ENCODE measurements around the gene ZFP36.

Gene ZFP36

GRCh38 chr19:39410831-39411080 lies 4.1 kb downstream of the ZFP36 start:
- H3K4me3 ChIP-seq (ENCODE audit: low read length) = peak overlapping the region; percentile 88
- H3K4me1 ChIP-seq (ENCODE audit: low read length) = peaks cover 31% of the 10 kb centered on the region
- no peaks in the 10 kb centered on the region for H3K9me3 ChIP-seq (ENCODE audit: insufficient read depth, low read length)
- peaks cover 55% of the 10 kb centered on the region for H3K79me2 ChIP-seq (ENCODE audit: low read length)
- H3K4me2 ChIP-seq (ENCODE audit: low read length) = peak overlapping the region; percentile 96
- H3K9ac ChIP-seq (ENCODE audit: low read length) = peak overlapping the region; percentile 97
- H2AFZ ChIP-seq (ENCODE audit: low read depth, low read length) = no peak overlapping the region
- no peak for TF ChIP-seq EZH2phosphoT487 (IDR thresholded peaks at IDR 0.05; ENCODE audit: low read depth)
- no peak for TF ChIP-seq CTCF (IDR thresholded peaks at IDR 0.05; ENCODE audit: low read depth, low read length)
- peaks cover 35% of the 10 kb centered on the region for H3K36me3 ChIP-seq (replicated peaks; ENCODE audit: low read depth, low read length)
- H3K27me3 ChIP-seq (ENCODE audit: low read depth, low read length) = no peaks in the 10 kb centered on the region
- peaks cover 25% of the 10 kb centered on the region for H4K20me1 ChIP-seq (ENCODE audit: insufficient read depth, low read length)
- peak overlapping the region; percentile 93 for H3K27ac ChIP-seq (ENCODE audit: low read length)

GRCh38 chr19:39411081-39411831 lies 4.6 kb downstream of the ZFP36 start:
- no peak overlapping the region for H2AFZ ChIP-seq (ENCODE audit: low read depth, low read length)
- no peaks in the 10 kb centered on the region for H3K9me3 ChIP-seq (ENCODE audit: insufficient read depth, low read length)
- H3K9ac ChIP-seq (ENCODE audit: low read length) = peak overlapping the region; percentile 97
- H3K27ac ChIP-seq (ENCODE audit: low read length) = peak overlapping the region; percentile 93
- no peaks in the 10 kb centered on the region for H3K27me3 ChIP-seq (ENCODE audit: low read depth, low read length)
- no peak for TF ChIP-seq EZH2phosphoT487 (IDR thresholded peaks at IDR 0.05; ENCODE audit: low read depth)
- no peak for TF ChIP-seq CTCF (IDR thresholded peaks at IDR 0.05; ENCODE audit: low read depth, low read length)
- peaks cover 28% of the 10 kb centered on the region for H3K4me1 ChIP-seq (ENCODE audit: low read length)
- peak overlapping the region; percentile 96 for H3K4me2 ChIP-seq (ENCODE audit: low read length)
- H3K79me2 ChIP-seq (ENCODE audit: low read length) = peaks cover 55% of the 10 kb centered on the region
- peaks cover 38% of the 10 kb centered on the region for H3K36me3 ChIP-seq (replicated peaks; ENCODE audit: low read depth, low read length)
- peak overlapping the region; percentile 88 for H3K4me3 ChIP-seq (ENCODE audit: low read length)
- H4K20me1 ChIP-seq (ENCODE audit: insufficient read depth, low read length) = peaks cover 25% of the 10 kb centered on the region

- peak overlapping the region; percentile 93 for H3K27ac ChIP-seq (ENCODE audit: low read length)
- H3K79me2 ChIP-seq (ENCODE audit: low read length) = peaks cover 54% of the 10 kb centered on the region
- TF ChIP-seq CTCF (IDR thresholded peaks at IDR 0.05; ENCODE audit: low read depth, low read length) = peak; percentile 99
- TF ChIP-seq EZH2phosphoT487 (IDR thresholded peaks at IDR 0.05; ENCODE audit: low read depth) = no peak
- H4K20me1 ChIP-seq (ENCODE audit: insufficient read depth, low read length) = peaks cover 25% of the 10 kb centered on the region
- H2AFZ ChIP-seq (ENCODE audit: low read depth, low read length) = no peak overlapping the region
- H3K4me3 ChIP-seq (ENCODE audit: low read length) = peak overlapping the region; percentile 88
- peak overlapping the region; percentile 97 for H3K9ac ChIP-seq (ENCODE audit: low read length)
- H3K4me1 ChIP-seq (ENCODE audit: low read length) = peaks cover 28% of the 10 kb centered on the region
- H3K9me3 ChIP-seq (ENCODE audit: insufficient read depth, low read length) = no peaks in the 10 kb centered on the region
- H3K27me3 ChIP-seq (ENCODE audit: low read depth, low read length) = no peaks in the 10 kb centered on the region
- H3K36me3 ChIP-seq (replicated peaks; ENCODE audit: low read depth, low read length) = peaks cover 39% of the 10 kb centered on the region
- peak overlapping the region; percentile 96 for H3K4me2 ChIP-seq (ENCODE audit: low read length)
Measured at GRCh38 chr19:39411832-39412099, 5.1 kb downstream of the ZFP36 start.

GRCh38 chr19:39412100-39412866 lies 5.6 kb downstream of the ZFP36 start, which contains the start of gene PLEKHG2:
PLEKHG2 (plus strand) TSS chr19:39412669; CDS start chr19:39414087, 1,418 bp downstream.
- Histone ChIP-seq H3K9ac (ENCODE audit: low read length) (peak within 1 kb of the TSS; percentile 100), H3K27ac (ENCODE audit: low read length) (peak within 1 kb of the TSS; percentile 93), H3K4me1 (ENCODE audit: low read length) (peaks cover 28% of the 10 kb centered on the region), H2AFZ (ENCODE audit: low read depth, low read length) (peak within 1 kb of the TSS; percentile 62), H3K27me3 (ENCODE audit: low read depth, low read length) (no peaks in the 10 kb centered on the region), H3K36me3 (replicated peaks; ENCODE audit: low read depth, low read length) (peaks cover 34% of the 10 kb centered on the region), H4K20me1 (ENCODE audit: insufficient read depth, low read length) (peaks cover 23% of the 10 kb centered on the region), H3K4me2 (ENCODE audit: low read length) (peak within 1 kb of the TSS; percentile 96), H3K9me3 (ENCODE audit: insufficient read depth, low read length) (no peaks in the 10 kb centered on the region), H3K4me3 (ENCODE audit: low read length) (peak within 1 kb of the TSS; percentile 95), H3K79me2 (ENCODE audit: low read length) (peaks cover 49% of the 10 kb centered on the region)
- peak; percentile 93 for TF ChIP-seq CTCF (IDR thresholded peaks at IDR 0.05; ENCODE audit: low read depth, low read length)
- no peak for TF ChIP-seq EZH2phosphoT487 (IDR thresholded peaks at IDR 0.05; ENCODE audit: low read depth)
